Fibroblast of skin of right biceps (primary cell): ENCODE results near the gene SMTNL1.
A peak's percentile ranks its signal among the peaks of the same experiment; 100 is the strongest.

Source experiments
- DNase-seq: peaks from one replicate; pipeline ENCODE4 v3.0.0-alpha.2; 2013

Gene SMTNL1

GRCh38 chr11:57546869-57547475, 9.6 kb downstream of the SMTNL1 start:
- DNase-seq = peak; percentile 36

GRCh38 chr11:57547854-57548377, 10.5 kb downstream of the SMTNL1 start:
- DNase-seq = no peak

- DNase-seq = no peak
These were observed 12.6 kb downstream of the SMTNL1 start for GRCh38 chr11:57549983-57550382.

GRCh38 chr11:57551941-57552340, 14.5 kb downstream of the SMTNL1 start:
- DNase-seq = no peak

GRCh38 chr11:57552479-57552878, 15.1 kb downstream of the SMTNL1 start:
- no peak for DNase-seq

- DNase-seq = no peak
These were observed 18.0 kb downstream of the SMTNL1 start for GRCh38 chr11:57555393-57555792.

- DNase-seq = no peak
These were observed 18.6 kb downstream of the SMTNL1 start for GRCh38 chr11:57556041-57556440.

GRCh38 chr11:57560146-57560545, 22.8 kb downstream of the SMTNL1 start:
- no peak for DNase-seq

GRCh38 chr11:57562596-57562995, 25.2 kb downstream of the SMTNL1 start:
- DNase-seq = no peak

- no peak for DNase-seq
These were observed 28.9 kb downstream of the SMTNL1 start for GRCh38 chr11:57566005-57566904.

- DNase-seq = no peak
These were observed 29.6 kb downstream of the SMTNL1 start for GRCh38 chr11:57566905-57567514.

- DNase-seq = peak; percentile 40
These were observed 30.3 kb downstream of the SMTNL1 start, which contains the start of gene UBE2L6 for GRCh38 chr11:57567515-57568329. UBE2L6 (minus strand) TSS chr11:57567672; CDS start chr11:57567611, 61 bp downstream.

GRCh38 chr11:57568330-57568766, 31.0 kb downstream of the SMTNL1 start:
- DNase-seq = peak; percentile 74

GRCh38 chr11:57571606-57572005, 34.2 kb downstream of the SMTNL1 start:
- no peak for DNase-seq

- no peak for DNase-seq
These were observed 36.7 kb downstream of the SMTNL1 start for GRCh38 chr11:57574061-57574460.

- no peak for DNase-seq
These were observed 46.9 kb downstream of the SMTNL1 start for GRCh38 chr11:57584341-57584740.

GRCh38 chr11:57585301-57585700, 47.9 kb downstream of the SMTNL1 start:
- no peak for DNase-seq

- DNase-seq = no peak
These were observed 49.4 kb downstream of the SMTNL1 start for GRCh38 chr11:57586711-57587245.

- no peak for DNase-seq
These were observed 50.8 kb downstream of the SMTNL1 start for GRCh38 chr11:57588046-57588710.

GRCh38 chr11:57596266-57596885, 59.0 kb downstream of the SMTNL1 start:
- DNase-seq = no peak

- no peak for DNase-seq
These were observed 60.1 kb downstream of the SMTNL1 start, which contains the start of gene SERPING1 for GRCh38 chr11:57597461-57597915. SERPING1 (plus strand) TSS chr11:57597685; CDS start chr11:57598271, 586 bp downstream.
